Measurements from ENCODE around the gene KIF16B.

DNA sequence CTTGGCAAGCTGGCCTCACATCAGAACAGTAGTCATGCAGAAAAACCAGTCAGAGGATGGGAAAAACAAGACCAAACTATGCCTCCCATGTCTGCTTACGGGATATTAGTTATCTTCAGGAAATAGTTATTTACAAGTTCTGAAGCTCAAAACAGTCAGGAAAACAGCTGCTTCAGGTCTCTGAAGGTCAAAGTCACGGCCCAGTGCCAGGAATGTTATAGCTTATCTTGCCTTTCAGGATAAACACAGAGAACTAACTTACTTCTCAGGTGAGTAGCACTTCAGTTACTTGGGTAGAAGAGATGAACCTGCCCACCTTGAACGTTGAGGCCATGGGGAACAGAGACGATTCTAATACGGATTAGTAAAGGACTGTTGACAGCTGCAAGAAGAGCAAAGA is 310.7 kb downstream of the KIF16B start:
- no peak for TF ChIP-seq EP300 (IDR thresholded peaks at IDR 0.05)
- TF ChIP-seq POLR2A (IDR thresholded peaks at IDR 0.05): no peak
- no peak for TF ChIP-seq CTCF (IDR thresholded peaks at IDR 0.05)
